ENCODE data around the gene VASH1. TPM values are rescaled to one million over a fixed set of nuclear protein-coding genes. Genes with fewer than 3 reads are reported as not detected.

Gene VASH1
- polyA plus RNA-seq, 1 donor, result 16.4 TPM

- Histone ChIP-seq H3K4me1 (ENCODE audit: control insufficient read depth, insufficient read depth, low read length) (no peaks in the 10 kb centered on the region), H3K36me3 (ENCODE audit: control insufficient read depth, insufficient read depth, low read length) (peaks cover 71% of the 10 kb centered on the region), H3K27ac (ENCODE audit: low read length) (no peak overlapping the region), H3K4me3 (ENCODE audit: low read length) (no peak overlapping the region), H3K27me3 (ENCODE audit: control insufficient read depth, insufficient read depth, low read length) (no peaks in the 10 kb centered on the region), H3K9me3 (ENCODE audit: control insufficient read depth, low read depth, low read length) (no peaks in the 10 kb centered on the region)
- peak; percentile 47 to 59 for DNase-seq
- WGBS (ENCODE audit: insufficient coverage, low lambda C conversion rate), result no CpG with 5 or more reads among the region's 2 CpGs
These were observed 23.6 kb downstream of the VASH1 start for GRCh38 chr14:76784881-76785280.

- Histone ChIP-seq H3K36me3 (ENCODE audit: control insufficient read depth, insufficient read depth, low read length) (peaks cover 78% of the 10 kb centered on the region), H3K27ac (ENCODE audit: low read length) (no peak overlapping the region), H3K9me3 (ENCODE audit: control insufficient read depth, low read depth, low read length) (no peaks in the 10 kb centered on the region), H3K4me1 (ENCODE audit: control insufficient read depth, insufficient read depth, low read length) (no peaks in the 10 kb centered on the region), H3K4me3 (ENCODE audit: low read length) (no peak overlapping the region), H3K27me3 (ENCODE audit: control insufficient read depth, insufficient read depth, low read length) (no peaks in the 10 kb centered on the region)
- WGBS (ENCODE audit: insufficient coverage, low lambda C conversion rate), result no CpG with 5 or more reads among the region's 2 CpGs
- DNase-seq, result no peak
These were observed 25.3 kb downstream of the VASH1 start for GRCh38 chr14:76786601-76787000.

DNA sequence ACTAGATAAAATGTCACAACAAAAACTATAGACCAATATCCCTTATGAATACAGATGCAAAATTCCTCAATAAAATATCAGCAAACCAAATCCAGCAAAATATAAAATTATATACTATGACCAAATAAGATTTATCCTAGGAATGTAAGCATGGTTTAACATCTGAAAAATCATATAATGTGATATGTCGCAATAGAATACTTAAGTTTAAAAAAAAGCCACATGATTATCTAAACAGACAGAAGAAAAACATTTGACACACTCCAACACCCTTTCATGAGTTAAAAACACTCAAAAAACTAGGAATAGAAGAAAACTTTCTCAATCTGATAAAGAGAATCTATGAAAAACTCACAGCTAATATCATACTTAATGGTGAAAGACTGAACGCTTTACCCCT, 31.2 kb downstream of the VASH1 start:
- Histone ChIP-seq H3K27me3 (ENCODE audit: control insufficient read depth, insufficient read depth, low read length) (no peaks in the 10 kb centered on the region), H3K36me3 (ENCODE audit: control insufficient read depth, insufficient read depth, low read length) (peaks cover 43% of the 10 kb centered on the region), H3K4me1 (ENCODE audit: control insufficient read depth, insufficient read depth, low read length) (no peaks in the 10 kb centered on the region), H3K27ac (ENCODE audit: low read length) (no peak overlapping the region), H3K9me3 (ENCODE audit: control insufficient read depth, low read depth, low read length) (no peaks in the 10 kb centered on the region), H3K4me3 (ENCODE audit: low read length) (no peak overlapping the region)
- no peak for DNase-seq
- WGBS (ENCODE audit: insufficient coverage, low lambda C conversion rate), result no CpG with 5 or more reads among the region's 2 CpGs

GRCh38 chr14:76793324-76793723, 32.1 kb downstream of the VASH1 start:
- Histone ChIP-seq H3K27ac (ENCODE audit: low read length) (no peak overlapping the region), H3K4me1 (ENCODE audit: control insufficient read depth, insufficient read depth, low read length) (no peaks in the 10 kb centered on the region), H3K4me3 (ENCODE audit: low read length) (no peak overlapping the region), H3K36me3 (ENCODE audit: control insufficient read depth, insufficient read depth, low read length) (peaks cover 38% of the 10 kb centered on the region), H3K9me3 (ENCODE audit: control insufficient read depth, low read depth, low read length) (no peaks in the 10 kb centered on the region), H3K27me3 (ENCODE audit: control insufficient read depth, insufficient read depth, low read length) (no peaks in the 10 kb centered on the region)
- WGBS (ENCODE audit: insufficient coverage, low lambda C conversion rate), result 100% methylated on average over 1 of the region's 4 CpGs
- DNase-seq, result no peak

DNA sequence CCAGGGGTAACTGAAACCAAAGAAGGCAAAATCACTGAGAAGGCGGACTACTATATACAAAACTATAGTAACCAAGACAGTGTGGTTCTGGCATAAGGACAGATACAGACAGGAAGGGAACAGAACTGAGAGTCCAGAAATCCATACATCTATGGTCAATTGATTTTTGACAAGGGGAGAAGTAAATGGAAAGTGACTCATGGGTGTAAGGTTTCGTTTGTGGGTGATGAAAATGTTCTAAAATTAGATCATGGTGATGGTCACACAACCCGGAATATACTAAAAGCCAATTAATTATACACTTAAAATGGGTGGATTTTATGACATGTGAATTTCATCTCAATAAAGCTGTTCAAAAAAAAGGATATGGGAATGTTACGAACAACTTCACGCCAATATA, 32.7 kb downstream of the VASH1 start:
- 100% methylated on average over 2 of the region's 5 CpGs for WGBS (ENCODE audit: insufficient coverage, low lambda C conversion rate)
- H3K36me3 ChIP-seq (ENCODE audit: control insufficient read depth, insufficient read depth, low read length), result peaks cover 31% of the 10 kb centered on the region
- no peaks in the 10 kb centered on the region for H3K4me1 ChIP-seq (ENCODE audit: control insufficient read depth, insufficient read depth, low read length)
- no peaks in the 10 kb centered on the region for H3K9me3 ChIP-seq (ENCODE audit: control insufficient read depth, low read depth, low read length)
- H3K27me3 ChIP-seq (ENCODE audit: control insufficient read depth, insufficient read depth, low read length), result no peaks in the 10 kb centered on the region
- no peak overlapping the region for H3K27ac ChIP-seq (ENCODE audit: low read length)
- H3K4me3 ChIP-seq (ENCODE audit: low read length), result no peak overlapping the region
- DNase-seq, result no peak

GRCh38 chr14:76806446-76806845, 45.2 kb downstream of the VASH1 start:
- no peak overlapping the region for H3K4me3 ChIP-seq (ENCODE audit: low read length)
- H3K27me3 ChIP-seq (ENCODE audit: control insufficient read depth, insufficient read depth, low read length), result no peaks in the 10 kb centered on the region
- peaks cover 4% of the 10 kb centered on the region for H3K4me1 ChIP-seq (ENCODE audit: control insufficient read depth, insufficient read depth, low read length)
- peaks cover 61% of the 10 kb centered on the region for H3K36me3 ChIP-seq (ENCODE audit: control insufficient read depth, insufficient read depth, low read length)
- no peaks in the 10 kb centered on the region for H3K9me3 ChIP-seq (ENCODE audit: control insufficient read depth, low read depth, low read length)
- DNase-seq, result no peak
- WGBS (ENCODE audit: insufficient coverage, low lambda C conversion rate), result no CpG with 5 or more reads among the region's 12 CpGs
- no peak overlapping the region for H3K27ac ChIP-seq (ENCODE audit: low read length)

- H3K9me3 ChIP-seq (ENCODE audit: control insufficient read depth, low read depth, low read length), result no peaks in the 10 kb centered on the region
- H3K4me1 ChIP-seq (ENCODE audit: control insufficient read depth, insufficient read depth, low read length), result peaks cover 6% of the 10 kb centered on the region
- H3K27ac ChIP-seq (ENCODE audit: low read length), result no peak overlapping the region
- no peak for DNase-seq
- H3K36me3 ChIP-seq (ENCODE audit: control insufficient read depth, insufficient read depth, low read length), result peaks cover 54% of the 10 kb centered on the region
- WGBS (ENCODE audit: insufficient coverage, low lambda C conversion rate), result no CpG with 5 or more reads among the region's 1 CpG
- H3K27me3 ChIP-seq (ENCODE audit: control insufficient read depth, insufficient read depth, low read length), result no peaks in the 10 kb centered on the region
- H3K4me3 ChIP-seq (ENCODE audit: low read length), result no peak overlapping the region
These were observed 46.7 kb downstream of the VASH1 start for GRCh38 chr14:76808011-76808410.

- Histone ChIP-seq H3K4me3 (ENCODE audit: low read length) (no peak overlapping the region), H3K36me3 (ENCODE audit: control insufficient read depth, insufficient read depth, low read length) (peaks cover 45% of the 10 kb centered on the region), H3K4me1 (ENCODE audit: control insufficient read depth, insufficient read depth, low read length) (peaks cover 6% of the 10 kb centered on the region), H3K27ac (ENCODE audit: low read length) (no peak overlapping the region), H3K27me3 (ENCODE audit: control insufficient read depth, insufficient read depth, low read length) (no peaks in the 10 kb centered on the region), H3K9me3 (ENCODE audit: control insufficient read depth, low read depth, low read length) (no peaks in the 10 kb centered on the region)
- no CpG with 5 or more reads among the region's 4 CpGs for WGBS (ENCODE audit: insufficient coverage, low lambda C conversion rate)
- DNase-seq, result no peak
These were observed 47.7 kb downstream of the VASH1 start for GRCh38 chr14:76808990-76809389.

DNA sequence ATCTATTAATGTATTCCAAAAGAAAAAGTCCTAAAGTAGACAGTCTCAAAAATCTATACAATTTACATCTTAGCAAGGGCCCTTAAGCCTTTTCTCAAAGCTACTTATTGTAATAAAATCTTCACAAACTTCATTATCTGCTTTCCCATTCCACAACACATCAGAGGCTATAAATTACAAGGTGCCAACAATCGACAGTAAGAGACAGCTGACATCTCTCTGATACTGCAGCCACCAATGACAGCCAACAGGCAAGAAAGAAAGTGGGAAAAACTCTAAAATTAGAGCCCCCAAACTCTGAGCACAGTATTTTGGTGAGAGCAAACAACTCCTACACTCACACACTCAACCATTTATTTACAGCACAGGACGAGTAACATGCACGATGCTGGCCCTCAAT, 49.3 kb downstream of the VASH1 start:
- H3K27ac ChIP-seq (ENCODE audit: low read length), result no peak overlapping the region
- H3K36me3 ChIP-seq (ENCODE audit: control insufficient read depth, insufficient read depth, low read length), result peaks cover 36% of the 10 kb centered on the region
- DNase-seq, result no peak
- no CpG with 5 or more reads among the region's 3 CpGs for WGBS (ENCODE audit: insufficient coverage, low lambda C conversion rate)
- peaks cover 6% of the 10 kb centered on the region for H3K4me1 ChIP-seq (ENCODE audit: control insufficient read depth, insufficient read depth, low read length)
- no peaks in the 10 kb centered on the region for H3K9me3 ChIP-seq (ENCODE audit: control insufficient read depth, low read depth, low read length)
- H3K27me3 ChIP-seq (ENCODE audit: control insufficient read depth, insufficient read depth, low read length), result no peaks in the 10 kb centered on the region
- no peak overlapping the region for H3K4me3 ChIP-seq (ENCODE audit: low read length)

DNA sequence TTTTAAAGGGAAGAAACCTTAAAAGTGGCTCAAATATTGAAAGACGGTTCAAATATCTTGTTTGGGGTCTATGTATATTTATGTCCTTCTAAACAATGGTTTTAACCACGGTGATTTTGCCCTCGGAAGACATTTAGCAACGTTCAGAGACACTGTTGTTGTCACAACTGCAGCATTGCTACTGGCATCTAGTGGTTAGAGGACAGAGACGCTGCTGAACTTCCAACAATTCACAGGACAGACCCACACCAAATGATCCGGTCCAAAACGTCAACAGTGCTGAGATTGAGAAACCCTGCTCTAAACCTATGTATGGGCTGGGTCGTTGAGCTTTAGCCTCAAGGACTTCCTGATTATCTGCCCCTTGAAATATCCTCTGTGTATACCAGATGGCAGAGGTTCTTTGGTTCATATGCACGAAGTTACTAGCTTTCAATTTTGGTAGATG, 49.7 kb downstream of the VASH1 start:
- Histone ChIP-seq H3K4me3 (ENCODE audit: low read length) (no peak overlapping the region), H3K9me3 (ENCODE audit: control insufficient read depth, low read depth, low read length) (no peaks in the 10 kb centered on the region), H3K27me3 (ENCODE audit: control insufficient read depth, insufficient read depth, low read length) (no peaks in the 10 kb centered on the region), H3K27ac (ENCODE audit: low read length) (no peak overlapping the region), H3K36me3 (ENCODE audit: control insufficient read depth, insufficient read depth, low read length) (peaks cover 36% of the 10 kb centered on the region), H3K4me1 (ENCODE audit: control insufficient read depth, insufficient read depth, low read length) (peaks cover 6% of the 10 kb centered on the region)
- peak; percentile 24 to 65 for DNase-seq
- WGBS (ENCODE audit: insufficient coverage, low lambda C conversion rate), result 29% methylated on average over 1 of the region's 9 CpGs

DNA sequence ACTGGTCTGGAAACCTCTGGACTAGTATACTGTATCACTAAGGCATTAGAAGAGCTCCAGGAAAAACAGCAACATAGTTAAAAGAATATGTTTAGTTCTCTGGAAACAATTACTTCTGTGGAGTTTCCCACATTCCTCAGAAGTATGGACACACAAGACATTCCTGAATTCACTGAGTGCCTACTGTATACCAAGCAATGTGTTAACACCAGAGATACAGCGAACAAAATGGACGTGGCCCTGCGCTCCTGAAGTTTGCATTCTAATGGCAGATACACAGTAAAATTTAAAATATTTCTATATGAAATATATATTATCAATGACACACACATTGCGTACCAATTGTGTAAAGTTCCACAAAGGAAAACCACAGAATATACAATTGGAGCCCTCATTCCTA, 50.3 kb downstream of the VASH1 start:
- Histone ChIP-seq H3K36me3 (ENCODE audit: control insufficient read depth, insufficient read depth, low read length) (peaks cover 30% of the 10 kb centered on the region), H3K4me3 (ENCODE audit: low read length) (peak overlapping the region; percentile 89), H3K27ac (ENCODE audit: low read length) (peak overlapping the region; percentile 68), H3K27me3 (ENCODE audit: control insufficient read depth, insufficient read depth, low read length) (no peaks in the 10 kb centered on the region), H3K4me1 (ENCODE audit: control insufficient read depth, insufficient read depth, low read length) (peaks cover 6% of the 10 kb centered on the region), H3K9me3 (ENCODE audit: control insufficient read depth, low read depth, low read length) (no peaks in the 10 kb centered on the region)
- peak in 1 of 2 donors; percentile 39 for DNase-seq
- no CpG with 5 or more reads among the region's 4 CpGs for WGBS (ENCODE audit: insufficient coverage, low lambda C conversion rate)

All from large intestine (tissue), 3 donors.